ENCODE data around the gene ANO1.

ANO1 gene

GRCh38 chr11:70133771-70134335 is 55.7 kb downstream of the ANO1 start:
- DNase-seq (ENCODE audit: insufficient read length, low spot score) (no peak), FAIRE-seq (no peak)

- DNase-seq (ENCODE audit: insufficient read length, low spot score) (no peak), FAIRE-seq (peak; percentile 80)
Observed at GRCh38 chr11:70134490-70134889, 56.4 kb downstream of the ANO1 start.

- DNase-seq (ENCODE audit: insufficient read length, low spot score) = no peak
- FAIRE-seq = no peak
Observed at GRCh38 chr11:70135142-70135541, 57.0 kb downstream of the ANO1 start.

GRCh38 chr11:70135625-70136059 is 57.5 kb downstream of the ANO1 start:
- no peak for FAIRE-seq
- DNase-seq (ENCODE audit: insufficient read length, low spot score) = no peak

- DNase-seq (ENCODE audit: insufficient read length, low spot score) (no peak), FAIRE-seq (no peak)
Observed at GRCh38 chr11:70137383-70137782, 59.3 kb downstream of the ANO1 start.

GRCh38 chr11:70138403-70138802 is 60.3 kb downstream of the ANO1 start:
- FAIRE-seq (no peak), DNase-seq (ENCODE audit: insufficient read length, low spot score) (no peak)

GRCh38 chr11:70139785-70140410 is 61.8 kb downstream of the ANO1 start:
- FAIRE-seq = no peak

GRCh38 chr11:70140711-70141485 is 62.8 kb downstream of the ANO1 start:
- FAIRE-seq (no peak), DNase-seq (ENCODE audit: insufficient read length, low spot score) (no peak)

More at GRCh38 chr11:70139785-70140410, 61.8 kb downstream of the ANO1 start:
- no peak for DNase-seq (ENCODE audit: insufficient read length, low spot score)

GRCh38 chr11:70141486-70142220 is 63.5 kb downstream of the ANO1 start:
- no peak for FAIRE-seq
- DNase-seq (ENCODE audit: insufficient read length, low spot score) = no peak

- no peak for DNase-seq (ENCODE audit: insufficient read length, low spot score)
- FAIRE-seq = no peak
Observed at GRCh38 chr11:70142221-70142875, 64.2 kb downstream of the ANO1 start.

- no peak for DNase-seq (ENCODE audit: insufficient read length, low spot score)
- FAIRE-seq = no peak
Observed at GRCh38 chr11:70144262-70144661, 66.1 kb downstream of the ANO1 start.

GRCh38 chr11:70145071-70145470 is 67.0 kb downstream of the ANO1 start:
- DNase-seq (ENCODE audit: insufficient read length, low spot score) (no peak), FAIRE-seq (no peak)

- DNase-seq (ENCODE audit: insufficient read length, low spot score) (no peak), FAIRE-seq (no peak)
Observed at GRCh38 chr11:70145841-70146240, 67.7 kb downstream of the ANO1 start.

GRCh38 chr11:70146299-70146698 is 68.2 kb downstream of the ANO1 start:
- FAIRE-seq = no peak

GRCh38 chr11:70146895-70147520 is 68.9 kb downstream of the ANO1 start:
- no peak for FAIRE-seq
- no peak for DNase-seq (ENCODE audit: insufficient read length, low spot score)

More at GRCh38 chr11:70146299-70146698, 68.2 kb downstream of the ANO1 start:
- no peak for DNase-seq (ENCODE audit: insufficient read length, low spot score)

GRCh38 chr11:70147668-70148067 is 69.6 kb downstream of the ANO1 start:
- FAIRE-seq = no peak

GRCh38 chr11:70151671-70152070 is 73.6 kb downstream of the ANO1 start:
- FAIRE-seq (no peak), DNase-seq (ENCODE audit: insufficient read length, low spot score) (no peak)

More at GRCh38 chr11:70147668-70148067, 69.6 kb downstream of the ANO1 start:
- DNase-seq (ENCODE audit: insufficient read length, low spot score) = no peak

- no peak for DNase-seq (ENCODE audit: insufficient read length, low spot score)
- FAIRE-seq = no peak
Observed at GRCh38 chr11:70153133-70153727, 75.1 kb downstream of the ANO1 start.

GRCh38 chr11:70155386-70155785 is 77.3 kb downstream of the ANO1 start:
- no peak for DNase-seq (ENCODE audit: insufficient read length, low spot score)
- no peak for FAIRE-seq
